ENCODE results near the gene ARHGAP26. TPM values are rescaled to one million over a fixed set of nuclear protein-coding genes. Genes with fewer than 3 reads are reported as not detected.
"Not testable (repeated sequence)": the region's sequence is repeated elsewhere in the genome, so short reads cannot be mapped to it uniquely, and the experiment has no call there.

The ARHGAP26 gene
- total RNA-seq, 1 donor from 2014 or later, result 7.1 TPM

GRCh38 chr5:142969186-142969585 is 199.0 kb downstream of the ARHGAP26 start:
- no peak for ATAC-seq

GRCh38 chr5:142969624-142970439 is 199.7 kb downstream of the ARHGAP26 start:
- ATAC-seq, result no peak

GRCh38 chr5:142970440-142971030 is 200.4 kb downstream of the ARHGAP26 start:
- ATAC-seq, result no peak

GRCh38 chr5:142971303-142972013 is 201.3 kb downstream of the ARHGAP26 start:
- no peak for ATAC-seq

GRCh38 chr5:142972064-142972570 is 201.9 kb downstream of the ARHGAP26 start:
- ATAC-seq, result no peak

GRCh38 chr5:142973932-142974331 is 203.8 kb downstream of the ARHGAP26 start:
- ATAC-seq, result no peak

- ATAC-seq, result no peak
Measured at GRCh38 chr5:142974409-142974808, 204.2 kb downstream of the ARHGAP26 start.

GRCh38 chr5:142976861-142977260 is 206.7 kb downstream of the ARHGAP26 start:
- no peak for ATAC-seq

- ATAC-seq, result no peak
Measured at GRCh38 chr5:142977363-142978051, 207.3 kb downstream of the ARHGAP26 start.

- no peak for ATAC-seq
Measured at GRCh38 chr5:142978252-142978651, 208.1 kb downstream of the ARHGAP26 start.

GRCh38 chr5:142978726-142979125 is 208.5 kb downstream of the ARHGAP26 start:
- no peak for ATAC-seq

- no peak for ATAC-seq
Measured at GRCh38 chr5:142979636-142980035, 209.5 kb downstream of the ARHGAP26 start.

GRCh38 chr5:142981475-142981874 is 211.3 kb downstream of the ARHGAP26 start:
- no peak for ATAC-seq

- peak; percentile 90 for ATAC-seq
Measured at GRCh38 chr5:142981886-142982820, 212.0 kb downstream of the ARHGAP26 start.

- peak; percentile 20 for ATAC-seq
Measured at GRCh38 chr5:142982821-142983200, 212.6 kb downstream of the ARHGAP26 start.

GRCh38 chr5:142984011-142984410 is 213.8 kb downstream of the ARHGAP26 start:
- ATAC-seq, result no peak

GRCh38 chr5:142984525-142984924 is 214.3 kb downstream of the ARHGAP26 start:
- no peak for ATAC-seq

- ATAC-seq, result not testable (repeated sequence)
Measured at GRCh38 chr5:142989270-142989669, 219.1 kb downstream of the ARHGAP26 start.

- not testable (repeated sequence) for ATAC-seq
Measured at GRCh38 chr5:142990073-142990472, 219.9 kb downstream of the ARHGAP26 start.

- ATAC-seq, result no peak
Measured at GRCh38 chr5:142994218-142994617, 224.0 kb downstream of the ARHGAP26 start.

GRCh38 chr5:142995621-142996020 is 225.4 kb downstream of the ARHGAP26 start:
- ATAC-seq, result not testable (repeated sequence)

Data from esophagus mucosa (tissue), 1 donor.